Left hindlimb (tissue), 1 donor: ENCODE measurements around the gene PPM1L.
A peak's percentile ranks its signal among the peaks of the same experiment; 100 is the strongest.
"Not testable (repeated sequence)": the region's sequence is repeated elsewhere in the genome, so short reads cannot be mapped to it uniquely, and the experiment has no call there.

Experiments used
- DNase-seq: peaks from one replicate; pipeline ENCODE4 v3.0.0-alpha.2; 2018

Gene PPM1L

DNA sequence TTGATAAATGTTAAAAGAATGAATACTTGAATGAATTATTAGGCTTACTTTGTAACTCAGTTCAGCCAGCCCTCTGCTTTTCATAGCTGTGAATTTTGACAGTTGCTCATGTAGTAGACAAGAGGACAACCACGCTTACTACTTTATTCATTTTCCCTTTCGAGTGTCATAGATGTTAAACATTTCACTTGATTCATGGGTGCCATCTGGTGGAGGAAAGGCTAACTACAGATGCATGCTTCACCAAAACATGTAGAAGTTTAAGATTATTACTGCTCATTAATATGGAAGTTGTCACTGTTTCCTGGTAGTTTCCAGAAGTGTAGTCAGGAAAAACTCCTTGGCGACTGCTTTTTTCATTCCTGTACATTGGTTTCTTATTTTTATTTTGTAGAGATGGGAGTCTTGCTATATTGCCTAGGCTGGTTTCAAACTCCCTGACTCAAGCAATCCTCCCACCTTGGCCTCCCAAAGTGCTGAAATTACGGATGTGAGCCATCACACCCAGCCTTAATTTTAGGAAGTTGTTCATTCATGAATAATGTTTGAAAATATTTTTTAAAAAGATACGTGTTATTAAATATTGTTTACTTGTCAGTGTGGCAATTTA, 186.0 kb downstream of the PPM1L start:
- peak; percentile 61 for DNase-seq

DNA sequence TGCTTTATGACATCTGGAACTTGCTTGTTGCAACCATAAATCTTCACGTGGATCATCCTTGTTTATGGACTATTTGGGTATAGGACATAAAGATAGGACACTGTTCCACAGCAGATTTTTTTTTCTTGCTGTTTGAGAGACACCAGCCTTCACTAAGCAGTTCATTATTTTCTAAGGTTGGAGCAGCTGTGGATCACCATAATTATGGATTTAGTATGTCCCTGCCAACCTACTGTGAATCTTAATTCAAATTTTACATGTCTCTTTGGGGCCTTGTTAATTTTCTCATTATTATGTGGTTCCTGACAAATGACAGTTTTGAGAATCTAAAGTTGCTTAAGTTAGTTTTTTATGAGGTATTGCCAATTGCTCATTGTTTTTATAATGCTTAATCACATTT, 188.0 kb downstream of the PPM1L start:
- DNase-seq: no peak

DNA sequence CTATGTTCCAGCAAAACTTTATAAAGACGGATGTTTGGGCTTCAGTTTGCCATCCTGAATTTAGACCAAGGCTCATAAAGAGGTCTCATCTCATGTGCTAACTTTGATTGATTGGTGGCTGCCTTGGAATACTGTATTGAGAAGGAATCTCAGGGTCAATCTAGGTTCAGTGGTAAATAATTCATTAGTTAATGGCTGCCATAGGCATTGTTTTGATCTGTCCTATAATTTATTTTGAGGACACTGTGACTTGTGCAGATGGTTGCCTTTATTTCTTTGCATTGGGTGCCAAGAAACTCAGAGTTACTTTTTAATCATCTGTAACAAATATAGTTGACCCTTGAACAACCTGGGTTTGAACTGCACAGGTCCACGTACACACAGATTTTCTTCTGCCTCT, 189.3 kb downstream of the PPM1L start:
- no peak for DNase-seq

DNA sequence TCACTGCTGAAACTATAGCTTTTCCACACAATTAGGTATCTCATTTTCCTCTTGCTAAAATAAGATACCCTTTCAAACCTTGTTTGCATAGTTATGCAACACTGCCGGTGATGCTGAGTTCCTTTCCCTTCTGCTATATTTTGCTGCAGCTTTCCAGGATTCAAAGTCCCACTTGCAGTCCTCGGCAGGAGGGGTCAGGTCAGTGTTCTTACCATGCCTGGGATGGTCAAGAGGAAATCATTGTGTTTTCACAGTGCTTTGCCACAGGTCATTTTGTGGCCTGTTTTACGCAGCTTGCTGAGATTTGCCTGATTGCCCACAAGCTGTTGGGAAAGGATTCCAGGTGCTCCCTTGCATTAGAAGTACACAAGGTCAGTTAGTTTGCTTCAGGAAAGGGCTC, 192.2 kb downstream of the PPM1L start:
- DNase-seq: no peak

DNA sequence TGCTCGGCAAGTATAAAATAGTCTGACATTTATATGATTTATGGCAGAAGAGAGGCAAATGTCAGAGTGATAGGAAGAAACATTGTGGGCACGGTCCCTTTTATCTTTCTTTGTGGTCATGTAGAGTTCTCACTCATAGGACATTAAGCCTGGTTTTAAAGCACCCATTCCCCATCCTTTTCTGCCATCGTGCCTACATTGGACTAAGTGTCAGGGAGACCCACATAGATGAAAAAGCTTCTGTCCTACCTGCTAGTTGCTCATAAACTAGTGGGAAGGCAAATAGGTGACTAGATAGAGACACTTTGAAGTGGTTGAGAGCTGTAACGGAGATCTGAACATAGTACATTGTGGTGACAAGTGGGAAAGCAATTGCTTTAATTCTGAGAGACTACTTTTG, 193.4 kb downstream of the PPM1L start:
- no peak for DNase-seq

DNA sequence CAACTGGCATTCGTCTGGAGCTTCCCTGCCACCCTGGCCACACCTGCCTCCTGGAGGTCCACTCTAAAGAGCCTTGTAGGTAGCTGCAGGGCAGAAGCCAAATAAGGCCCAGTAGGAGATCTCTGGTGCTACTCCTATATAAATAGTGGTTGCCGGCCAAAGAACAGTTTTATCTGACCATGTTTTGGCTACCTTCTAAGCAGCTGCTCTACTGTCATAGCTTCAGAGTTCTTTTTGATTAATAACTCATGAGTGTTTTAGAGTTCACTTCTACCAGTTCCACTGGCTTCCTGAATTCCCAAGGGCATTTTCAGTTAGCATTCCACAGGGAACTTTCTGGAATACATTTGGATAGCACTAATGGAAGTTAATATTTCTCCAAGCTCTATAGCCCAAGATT, 194.5 kb downstream of the PPM1L start:
- no peak for DNase-seq

DNA sequence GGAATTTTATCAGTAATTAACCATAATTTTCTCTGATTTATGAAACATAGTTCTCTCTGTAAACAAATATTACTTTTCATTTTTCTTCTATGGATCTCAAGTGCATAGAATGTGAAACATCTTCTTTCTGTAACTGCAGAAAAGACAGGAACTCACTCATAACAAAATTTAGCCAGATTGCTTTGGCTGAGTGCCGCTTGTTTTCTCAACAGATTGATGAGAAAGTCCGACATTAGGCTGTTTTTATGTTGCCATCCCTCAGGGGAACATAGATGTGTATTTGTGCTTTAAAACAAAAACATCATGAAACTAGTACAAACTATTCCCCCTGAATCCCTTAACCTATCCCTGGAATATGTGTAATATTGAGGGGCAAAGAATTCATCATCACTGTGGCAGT, 194.9 kb downstream of the PPM1L start:
- DNase-seq: no peak

DNA sequence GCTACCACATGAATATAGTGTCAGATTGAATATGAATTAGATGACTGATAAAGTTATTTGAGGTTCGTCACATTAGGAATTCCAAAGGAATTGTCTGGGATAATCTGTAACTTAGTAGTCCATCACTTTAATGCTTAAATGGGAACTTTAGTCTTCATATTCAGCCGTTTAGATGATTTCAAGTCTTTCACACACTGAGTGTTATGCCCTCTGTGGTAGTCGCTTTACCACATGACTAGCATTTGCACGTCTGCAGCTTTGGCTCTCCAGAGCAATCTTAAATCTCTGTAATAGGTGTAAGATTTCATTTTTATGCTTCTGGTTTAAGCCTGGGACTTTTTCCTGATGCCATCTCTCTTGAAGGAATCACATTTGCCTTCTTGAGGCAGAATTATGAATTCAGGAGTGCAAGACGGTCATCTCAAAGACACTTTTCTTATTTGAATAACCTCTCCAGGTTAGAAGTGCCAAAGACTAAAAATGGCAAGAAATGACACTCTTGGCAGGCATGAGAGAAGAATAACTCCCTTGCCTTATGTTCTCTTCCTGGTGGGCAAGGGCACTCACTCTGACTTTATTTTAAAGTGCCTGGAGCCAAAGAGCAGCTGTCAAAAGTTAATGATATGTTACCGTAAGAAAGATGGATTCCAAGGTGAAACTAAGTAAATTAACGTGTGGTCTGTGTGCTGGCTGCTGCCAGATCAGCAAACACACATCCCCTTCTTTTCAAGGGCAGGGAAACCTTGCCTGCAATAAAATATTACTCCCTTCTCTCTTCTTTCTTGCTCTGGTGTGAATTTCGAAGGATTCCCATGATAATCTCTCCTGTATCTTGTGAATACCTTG, 195.8 kb downstream of the PPM1L start:
- DNase-seq: no peak

DNA sequence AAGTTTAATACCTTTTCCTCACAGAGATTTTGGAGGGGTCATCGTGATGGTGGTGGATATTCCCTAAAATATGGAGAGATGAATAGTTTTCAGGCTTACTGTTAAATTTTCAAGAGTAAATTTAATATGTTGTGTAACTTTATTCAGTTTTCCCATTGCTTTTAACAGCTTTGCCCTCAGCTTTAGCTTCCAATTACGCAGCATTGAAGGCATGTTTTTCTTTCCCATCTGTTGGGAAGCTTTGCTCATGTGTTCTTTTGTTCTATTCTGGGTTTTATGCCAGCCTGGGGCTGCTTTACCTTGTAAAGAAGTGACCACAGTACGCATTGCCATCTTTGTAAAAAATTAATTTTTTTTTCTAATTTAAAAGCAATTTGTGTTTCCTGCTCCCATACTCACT, 197.7 kb downstream of the PPM1L start:
- no peak for DNase-seq

DNA sequence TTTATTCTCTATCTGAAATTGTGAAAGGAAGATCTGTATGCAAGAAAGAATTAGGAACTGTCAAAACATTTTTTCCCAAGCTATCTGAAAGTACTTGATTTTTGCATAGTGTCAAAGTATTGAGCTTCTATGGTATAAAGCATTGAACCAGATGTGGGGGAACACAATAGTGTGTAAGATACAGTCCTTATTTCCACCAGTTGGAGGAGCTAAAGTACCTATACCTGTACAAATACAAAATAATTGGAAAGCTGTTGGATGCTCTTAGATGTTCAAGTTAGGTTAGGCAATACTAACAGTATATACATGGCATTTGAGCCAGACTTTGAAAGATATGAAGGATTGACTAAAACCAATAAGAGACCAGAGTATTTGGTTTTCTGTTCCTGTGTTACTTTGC, 200.8 kb downstream of the PPM1L start:
- DNase-seq: no peak

DNA sequence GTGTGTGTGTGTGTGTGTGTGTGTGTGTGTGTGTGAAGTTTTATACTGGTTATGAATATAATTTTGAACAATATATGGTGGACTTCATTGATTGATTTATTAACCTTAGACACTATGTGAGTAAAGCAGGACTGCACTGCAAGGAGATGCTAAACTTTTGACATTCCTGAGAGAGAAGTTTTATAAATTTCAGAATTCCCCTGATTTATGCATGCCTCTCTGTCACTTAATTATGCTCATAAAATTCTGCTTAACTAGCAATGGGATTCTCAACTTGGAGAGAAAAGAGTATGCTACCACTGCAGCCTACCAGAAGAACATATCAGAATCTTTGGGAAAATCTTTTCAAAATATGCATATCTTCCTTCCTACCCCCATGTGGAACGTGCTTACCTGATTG, 204.5 kb downstream of the PPM1L start:
- no peak for DNase-seq

DNA sequence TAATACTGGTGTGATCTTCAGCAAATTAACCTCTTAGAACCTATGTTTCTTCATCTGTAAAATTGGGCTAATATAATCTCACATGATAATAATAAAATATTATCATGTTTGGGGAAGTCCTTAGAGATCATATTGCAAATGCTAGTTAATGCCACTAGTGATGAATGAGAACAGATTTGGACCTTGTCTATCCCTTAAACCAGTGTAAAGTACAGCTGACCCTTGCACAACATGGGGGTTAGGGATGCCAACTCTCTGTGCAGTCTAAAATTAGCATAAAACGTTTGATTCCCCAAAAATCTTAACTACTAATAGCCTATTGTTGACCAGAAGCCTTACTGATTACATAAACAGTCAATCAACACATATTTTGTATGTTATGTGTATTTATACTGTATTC, 207.9 kb downstream of the PPM1L start:
- DNase-seq: no peak

DNA sequence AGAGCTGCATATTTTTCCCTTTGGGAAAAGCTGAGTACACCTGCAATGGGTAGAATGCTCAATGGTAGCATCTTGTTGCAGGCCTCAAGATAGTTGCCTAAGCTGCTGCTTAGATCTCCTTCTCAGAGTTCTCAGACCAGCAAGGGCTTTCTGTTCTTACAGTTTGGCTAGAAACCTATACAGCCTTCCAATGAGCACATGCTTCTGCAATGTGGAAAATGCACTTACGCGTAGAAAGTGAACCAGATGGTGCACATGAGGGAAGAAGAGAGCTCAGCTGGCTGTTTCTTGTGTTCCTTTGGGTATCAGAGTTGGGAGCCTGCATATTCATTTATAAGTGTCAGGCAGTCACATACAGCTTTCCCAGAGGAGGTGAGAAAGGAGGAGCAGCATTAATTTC, 212.7 kb downstream of the PPM1L start:
- no peak for DNase-seq

DNA sequence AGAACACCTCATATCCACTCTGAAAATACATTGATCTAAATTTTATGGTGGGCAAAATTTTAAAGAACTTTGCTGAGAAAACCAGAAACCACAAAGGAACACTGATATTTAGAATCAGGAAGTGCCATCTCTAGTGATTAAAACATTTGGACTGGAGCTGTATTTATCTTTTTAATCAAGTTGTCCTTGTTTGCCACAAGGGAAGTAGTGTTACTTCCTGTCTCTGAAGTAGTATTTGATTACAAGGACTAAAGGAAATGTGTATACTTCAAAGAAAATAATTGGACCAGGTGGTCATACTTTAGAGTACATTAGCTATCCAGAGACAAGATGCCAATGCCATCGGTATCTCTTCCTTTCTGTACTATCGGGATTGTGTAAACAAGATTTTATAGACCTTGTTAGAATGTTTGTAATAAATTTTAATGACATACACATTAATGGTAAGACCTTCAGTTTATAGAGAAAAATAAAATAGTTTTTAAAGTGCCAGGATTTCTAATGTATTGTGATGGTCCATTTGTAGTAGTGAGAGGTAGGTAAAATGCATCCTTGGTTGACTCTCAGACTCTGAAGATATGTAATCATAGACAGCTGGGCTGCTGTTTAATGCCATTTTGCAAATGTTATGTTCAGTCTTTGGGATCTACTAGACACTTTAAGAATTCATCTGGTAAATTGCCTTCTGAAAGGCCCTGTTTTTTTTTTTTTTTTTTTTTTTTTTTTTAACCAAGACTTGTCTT, 217.2 kb downstream of the PPM1L start:
- no peak for DNase-seq

DNA sequence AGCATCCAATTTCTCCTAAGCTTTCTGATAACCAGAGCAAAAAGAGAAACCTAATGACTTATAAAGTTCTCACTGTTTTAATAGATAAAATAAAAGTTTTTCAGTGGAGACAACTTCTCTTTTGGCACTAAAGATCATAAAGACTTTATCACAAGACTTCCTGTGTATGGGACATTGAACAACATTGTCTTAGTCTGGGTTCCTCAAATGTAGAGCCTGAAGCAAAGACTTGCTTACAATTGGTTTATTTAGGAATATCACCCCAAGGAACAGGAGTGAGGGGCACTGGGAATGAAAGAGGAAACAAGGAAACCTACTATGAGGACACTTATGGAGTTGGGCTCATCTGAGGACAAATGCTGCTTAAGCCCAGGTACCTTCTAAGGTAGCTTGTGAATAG, 221.7 kb downstream of the PPM1L start:
- no peak for DNase-seq

DNA sequence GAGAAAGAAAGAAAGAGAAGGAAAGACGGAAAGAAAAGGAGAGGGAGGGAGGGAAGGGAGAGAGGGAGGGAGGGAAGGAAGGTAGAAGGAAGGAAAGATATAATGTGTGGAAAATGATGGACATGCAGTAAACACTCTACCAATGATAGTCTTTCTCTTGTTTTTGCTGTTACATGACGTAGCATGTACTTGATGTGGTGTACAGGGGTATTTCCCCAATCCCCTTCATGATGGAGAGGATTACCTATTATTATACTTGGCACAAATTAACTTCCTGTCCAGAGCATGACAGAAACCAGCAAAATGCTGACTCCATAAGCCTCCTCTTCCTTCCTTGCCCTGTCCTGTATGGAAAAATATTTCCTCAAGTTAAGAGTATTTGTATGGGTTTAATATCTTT, 224.7 kb downstream of the PPM1L start:
- DNase-seq: no peak

DNA sequence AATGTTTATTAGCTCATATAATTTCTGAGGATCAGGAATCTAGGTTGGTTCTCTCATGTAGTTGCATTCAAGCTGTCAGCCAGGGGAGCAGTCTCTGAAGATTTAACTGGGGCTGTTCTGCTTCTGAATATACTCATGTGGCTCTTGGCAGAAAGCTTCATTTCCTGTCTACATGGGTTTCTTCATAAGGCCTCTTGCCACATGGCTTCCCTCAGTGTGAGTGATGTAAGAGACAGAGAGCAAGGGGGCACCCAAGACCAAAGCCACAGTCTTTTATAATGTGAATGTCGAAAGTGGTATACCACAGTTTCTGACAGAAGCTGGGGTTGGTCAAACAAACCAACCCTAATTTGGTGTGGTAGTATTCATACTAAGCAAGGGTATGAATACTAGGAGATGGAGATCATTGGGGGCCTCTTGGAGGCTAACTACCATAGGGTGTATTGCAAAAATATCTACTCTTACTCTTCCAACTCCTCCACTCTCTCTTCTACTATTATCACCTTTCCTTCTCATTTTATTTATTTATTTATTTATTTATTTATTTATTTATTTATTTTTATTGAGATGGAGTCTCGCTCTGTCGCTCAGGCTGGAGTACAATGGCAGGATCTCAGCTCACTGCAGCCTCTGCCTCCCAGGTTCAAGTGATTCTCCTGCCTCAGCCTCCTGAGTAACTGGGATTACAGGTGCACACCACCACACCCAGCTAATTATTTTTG, 225.3 kb downstream of the PPM1L start:
- no peak for DNase-seq

DNA sequence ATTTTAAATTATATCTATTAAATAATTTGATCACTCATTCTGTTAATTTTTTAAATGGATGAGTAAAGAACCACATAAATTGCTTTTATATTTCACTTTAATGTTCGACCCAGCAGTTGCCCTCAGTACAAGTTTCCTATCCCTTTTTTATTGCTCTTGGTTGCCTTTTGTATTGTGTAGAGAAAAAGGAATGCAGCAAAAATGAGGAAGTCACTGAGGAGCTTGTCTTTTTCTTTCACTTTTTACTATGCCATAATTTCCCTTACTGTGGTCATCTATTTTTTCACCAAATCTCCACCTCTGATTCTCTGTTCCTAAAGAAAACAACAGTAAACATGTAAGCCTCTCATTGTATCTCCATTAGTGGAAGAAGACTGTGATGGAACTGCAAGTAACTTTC, 226.5 kb downstream of the PPM1L start:
- no peak for DNase-seq

DNA sequence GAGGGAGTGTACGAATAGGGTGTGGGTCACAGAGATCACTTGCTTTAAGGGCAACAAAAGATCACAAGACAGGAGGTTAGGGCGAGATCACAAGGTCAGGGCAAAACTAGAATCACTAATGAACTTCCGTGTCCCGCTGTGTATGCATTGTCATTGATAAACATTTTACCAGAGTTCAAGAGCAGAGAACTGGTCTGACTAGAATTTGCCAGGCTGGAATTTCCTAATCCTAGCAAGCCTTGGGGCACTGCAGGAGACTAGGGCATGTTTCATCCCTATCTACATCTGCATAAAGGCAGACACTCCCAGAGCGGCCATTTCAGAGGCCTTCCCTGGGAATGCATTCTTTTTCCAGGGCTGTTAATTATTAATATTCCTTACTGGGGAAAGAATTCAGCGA, 227.9 kb downstream of the PPM1L start:
- DNase-seq: not testable (repeated sequence)

DNA sequence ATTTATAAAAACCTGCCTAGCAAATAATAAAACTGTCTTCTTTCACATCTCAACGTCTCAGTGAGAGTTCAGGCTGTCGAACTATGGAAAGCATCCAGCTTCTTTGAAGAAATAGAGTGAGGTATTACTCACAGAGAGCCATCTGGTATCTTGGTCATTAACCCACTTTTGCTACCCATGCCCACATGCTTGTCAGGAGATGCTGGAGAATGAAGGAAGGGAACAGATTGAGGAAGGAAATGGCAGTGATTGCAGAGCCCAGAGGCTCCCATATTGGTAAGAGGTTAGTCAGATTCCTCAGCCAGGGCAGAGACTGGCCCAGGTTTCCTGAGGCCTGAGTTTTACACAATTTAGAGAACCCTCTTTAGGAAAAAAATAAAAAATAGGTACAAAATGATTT, 230.0 kb downstream of the PPM1L start:
- DNase-seq: no peak

DNA sequence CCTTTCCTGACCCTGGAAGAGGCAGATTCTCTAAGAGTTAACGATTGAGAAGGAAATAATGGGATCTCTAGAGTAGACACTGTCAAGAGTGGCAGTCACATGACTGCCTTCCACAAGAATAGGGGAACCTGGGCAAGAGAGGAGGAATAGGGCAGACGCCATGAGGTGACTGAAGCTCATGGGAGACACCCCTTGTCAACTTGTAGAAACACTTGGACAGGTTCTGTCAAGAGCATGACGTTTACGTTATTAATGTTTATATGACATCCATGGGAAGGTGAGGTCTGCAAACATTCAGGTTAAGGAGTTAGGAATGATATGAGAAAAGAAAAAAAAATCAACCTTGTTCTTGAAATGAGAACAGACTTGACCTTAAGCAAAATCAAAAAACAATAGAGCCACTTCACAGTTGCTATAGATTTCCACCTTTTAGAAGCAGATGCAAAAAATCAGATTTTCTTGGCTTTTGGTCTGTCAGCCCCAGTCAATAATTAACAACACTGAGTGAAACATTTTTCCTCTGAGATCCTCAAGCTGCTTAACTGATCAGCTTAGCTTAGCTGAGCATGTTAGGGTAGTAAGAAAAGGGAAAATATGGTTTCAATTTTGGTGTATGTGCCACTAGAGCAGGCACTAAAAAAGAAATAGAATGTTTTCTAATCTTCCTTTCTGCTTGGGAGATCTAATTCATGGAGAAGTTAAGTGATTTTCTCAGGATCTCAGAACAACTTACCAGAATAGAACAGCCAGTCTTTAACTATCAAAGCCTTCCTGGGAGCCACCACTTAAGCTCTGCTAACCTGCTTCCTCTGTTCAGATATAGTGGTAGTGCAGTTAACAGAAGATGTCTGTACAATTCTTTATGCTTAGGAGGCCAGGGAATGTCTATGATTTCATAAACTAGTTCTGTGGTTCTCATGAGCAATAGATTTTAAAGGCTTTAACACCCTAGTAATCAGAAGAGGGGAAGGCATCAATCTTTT, 232.2 kb downstream of the PPM1L start:
- DNase-seq: no peak

DNA sequence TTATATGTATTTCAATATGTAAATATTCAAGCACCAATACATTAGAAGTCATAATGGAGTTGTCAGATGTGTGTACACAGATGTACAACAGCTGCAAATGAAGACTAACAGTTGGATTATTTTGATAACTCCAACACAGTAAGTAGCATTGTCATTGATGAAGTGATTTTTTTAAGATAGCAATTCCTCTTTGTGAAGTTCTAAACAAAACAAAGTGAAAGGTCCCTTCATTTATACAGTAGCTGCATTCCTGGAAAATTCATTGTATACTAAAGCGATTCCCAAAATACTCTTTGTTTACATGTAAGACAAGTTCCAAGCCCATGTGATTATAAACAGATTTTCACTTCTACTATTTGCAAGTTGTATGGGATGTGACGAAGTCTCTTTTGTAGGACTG, 234.4 kb downstream of the PPM1L start:
- DNase-seq: no peak
